Measurements from ENCODE around the gene FASTKD1. TPM values are rescaled to one million over a fixed set of nuclear protein-coding genes. Genes with fewer than 3 reads are reported as not detected.
"Not testable (repeated sequence)": the region's sequence is repeated elsewhere in the genome, so short reads cannot be mapped to it uniquely, and the experiment has no call there.

FASTKD1 gene
- total and polyA plus RNA-seq, 10 of the 15 experiments (the other 5 are each of a cell fraction or from before 2014, with no cell fraction given) = 45.6 to 76.1 (median 63.4) TPM

DNA sequence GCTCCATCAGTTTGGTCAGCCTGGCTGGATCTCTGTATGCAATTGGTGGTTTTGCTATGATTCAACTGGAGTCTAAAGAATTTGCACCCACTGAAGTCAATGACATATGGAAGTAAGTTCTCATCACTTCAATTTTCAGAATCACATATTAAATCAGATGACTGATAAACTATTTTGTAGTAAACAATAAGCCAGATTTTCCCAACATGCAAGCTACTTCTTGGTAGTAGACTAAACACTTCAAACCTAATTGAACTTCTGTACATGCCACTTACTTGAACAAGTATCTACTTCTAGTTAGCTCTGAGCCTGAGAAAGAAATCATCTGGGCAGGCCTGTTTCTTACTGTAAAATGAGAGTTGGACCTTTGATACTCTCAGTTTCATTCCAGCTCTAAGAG is 52.8 kb downstream of the FASTKD1 start:
- no peaks in the 10 kb centered on the region for H3K79me2 ChIP-seq (ENCODE audit: control insufficient read depth, insufficient read depth, low read length)

DNA sequence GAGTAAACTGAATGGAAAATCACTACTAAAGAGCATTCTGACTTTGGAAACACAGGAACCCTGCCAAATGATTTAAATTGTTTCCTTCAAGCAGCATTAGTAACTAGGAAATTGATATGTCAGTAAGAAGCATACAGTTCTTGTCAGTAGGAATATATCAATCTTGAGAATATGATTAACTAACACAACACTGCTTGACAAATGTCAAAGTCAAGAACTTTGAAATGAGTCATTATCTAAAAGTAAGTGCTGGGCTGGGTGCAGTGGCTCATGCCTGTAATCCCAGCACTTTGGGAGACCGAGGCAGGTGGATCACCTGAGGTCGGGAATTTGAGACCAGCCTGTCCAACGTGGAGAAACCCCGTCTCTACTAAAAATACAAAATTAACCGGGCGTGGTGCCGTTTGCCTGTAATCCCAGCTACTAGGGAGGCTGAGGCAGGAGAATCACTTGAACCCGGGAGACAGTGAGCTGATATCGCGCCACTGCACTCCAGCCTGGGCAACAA is 57.1 kb downstream of the FASTKD1 start:
- POLR2A ChIA-PET; RAD21 ChIA-PET (ENCODE audit: unreplicated experiment); intact Hi-C loops (cut with micrococcal nuclease; ENCODE audit: unreplicated experiment): not testable (repeated sequence)

More for the DNA sequence above, 52.8 kb downstream of the FASTKD1 start:
- CTCF ChIA-PET = interaction anchor here (0.6 to 2.0 kb wide), 5 partner anchors 9 to 848 kb away, joined by 3 to 4 read pairs (median 3); no protein-coding TSS in a partner anchor
- RAD21 ChIA-PET (ENCODE audit: unreplicated experiment) = interaction anchor here (0.6 kb wide), 1 partner anchor 71 kb away, joined by 3 read pairs; no protein-coding TSS in a partner anchor
- H4K20me1 ChIP-seq (ENCODE audit: control insufficient read depth, insufficient read depth) = no peaks in the 10 kb centered on the region
- no peak for TF ChIP-seq TCF12 (IDR thresholded peaks at IDR 0.05; ENCODE audit: low read depth, low read length)
- no peak for TF ChIP-seq BACH1 (IDR thresholded peaks at IDR 0.05; ENCODE audit: borderline replicate concordance)
- intact Hi-C loops (cut with micrococcal nuclease; ENCODE audit: unreplicated experiment) = loop anchor here (10.0 kb wide), 1 partner anchor 274 kb away; the partner anchor contains the start of gene SSB
- H3K4me1 ChIP-seq (ENCODE audit: control insufficient read depth, insufficient read depth, low read length) = no peaks in the 10 kb centered on the region
- H3K27me3 ChIP-seq (replicated peaks in 1 of 2; ENCODE audit: control insufficient read depth in 2 of 2, insufficient read depth in 2 of 2, low read length in 1 of 2) = no peaks in the 10 kb centered on the region
- POLR2A ChIA-PET = no interaction called here
- no TSS peak for BruUV-seq (replicated peaks)
- SMC1A ChIA-PET (ENCODE audit: uncharacterized antibody, unreplicated experiment) = no interaction called here
- DNase-seq (ENCODE audit: low read depth, low spot score) (no peak), FAIRE-seq (no peak), ATAC-seq (no peak)
- no peak overlapping the region for H3K4me3 ChIP-seq
- H2AFZ ChIP-seq (ENCODE audit: control insufficient read depth, low read depth, low read length) = no peak overlapping the region
- no peaks in the 10 kb centered on the region for H3K36me3 ChIP-seq (ENCODE audit: control insufficient read depth in 2 of 2, insufficient read depth in 2 of 2, low read length in 1 of 2)
- H3K27ac ChIP-seq (ENCODE audit: control insufficient read depth, insufficient read depth) = no peak overlapping the region
- no peaks in the 10 kb centered on the region for H3K9me3 ChIP-seq (replicated peaks; ENCODE audit: control insufficient read depth, insufficient read depth, low read length)
- in situ Hi-C loops (cut with MboI) = no loop called here
- no peak overlapping the region for H3K4me2 ChIP-seq (ENCODE audit: control insufficient read depth, insufficient read depth)
- H3K9ac ChIP-seq (ENCODE audit: control insufficient read depth, insufficient read depth, low read length) = no peak overlapping the region

DNA sequence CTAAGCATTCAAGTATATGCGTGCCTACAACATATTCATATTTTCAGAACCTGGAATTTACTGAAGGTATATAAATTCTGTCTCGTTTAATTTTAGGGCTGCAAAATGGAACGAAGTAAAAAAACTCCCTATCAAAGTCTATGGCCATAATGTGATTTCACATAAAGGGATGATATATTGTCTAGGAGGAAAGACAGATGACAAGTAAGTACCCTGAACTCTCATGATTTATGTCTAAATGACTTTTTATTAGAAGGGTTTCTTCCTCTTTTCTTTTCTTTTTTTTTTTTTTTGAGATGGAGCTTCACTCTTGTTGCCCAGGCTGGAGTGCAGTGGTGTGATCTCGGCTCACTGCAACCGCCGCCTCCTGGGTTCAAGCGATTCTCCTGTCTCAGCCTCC is 58.9 kb downstream of the FASTKD1 start:
- BruUV-seq (replicated peaks); H3K9ac ChIP-seq (ENCODE audit: control insufficient read depth, insufficient read depth, low read length); H3K27ac ChIP-seq (ENCODE audit: control insufficient read depth, insufficient read depth); H3K4me2 ChIP-seq (ENCODE audit: control insufficient read depth, insufficient read depth); CTCF ChIA-PET; H3K79me2 ChIP-seq (ENCODE audit: control insufficient read depth, insufficient read depth, low read length); FAIRE-seq; in situ Hi-C loops (cut with MboI); DNase-seq (ENCODE audit: low read depth, low spot score); H3K27me3 ChIP-seq (replicated peaks in 1 of 2; ENCODE audit: control insufficient read depth in 2 of 2, insufficient read depth in 2 of 2, low read length in 1 of 2); H2AFZ ChIP-seq (ENCODE audit: control insufficient read depth, low read depth, low read length); H4K20me1 ChIP-seq (ENCODE audit: control insufficient read depth, insufficient read depth); H3K4me3 ChIP-seq; intact Hi-C loops (cut with micrococcal nuclease; ENCODE audit: unreplicated experiment); H3K9me3 ChIP-seq (replicated peaks; ENCODE audit: control insufficient read depth, insufficient read depth, low read length); ATAC-seq; RAD21 ChIA-PET (ENCODE audit: unreplicated experiment); H3K36me3 ChIP-seq (ENCODE audit: control insufficient read depth in 2 of 2, insufficient read depth in 2 of 2, low read length in 1 of 2); POLR2A ChIA-PET; SMC1A ChIA-PET (ENCODE audit: uncharacterized antibody, unreplicated experiment); H3K4me1 ChIP-seq (ENCODE audit: control insufficient read depth, insufficient read depth, low read length): not testable (repeated sequence)
- WGBS (ENCODE audit: insufficient coverage, insufficient replicate concordance, low lambda C conversion rate, missing lambda C conversion rate) = 62% methylated on average over 4 of the region's 7 CpGs

More for the DNA sequence above, 57.1 kb downstream of the FASTKD1 start:
- H3K9me3 ChIP-seq (replicated peaks; ENCODE audit: control insufficient read depth, insufficient read depth, low read length); H3K79me2 ChIP-seq (ENCODE audit: control insufficient read depth, insufficient read depth, low read length); H3K4me3 ChIP-seq; in situ Hi-C loops (cut with MboI); SMC1A ChIA-PET (ENCODE audit: uncharacterized antibody, unreplicated experiment); H3K36me3 ChIP-seq (ENCODE audit: control insufficient read depth in 2 of 2, insufficient read depth in 2 of 2, low read length in 1 of 2); H3K9ac ChIP-seq (ENCODE audit: control insufficient read depth, insufficient read depth, low read length); H3K4me1 ChIP-seq (ENCODE audit: control insufficient read depth, insufficient read depth, low read length); H3K27ac ChIP-seq (ENCODE audit: control insufficient read depth, insufficient read depth); H2AFZ ChIP-seq (ENCODE audit: control insufficient read depth, low read depth, low read length); H4K20me1 ChIP-seq (ENCODE audit: control insufficient read depth, insufficient read depth); BruUV-seq (replicated peaks); H3K27me3 ChIP-seq (replicated peaks in 1 of 2; ENCODE audit: control insufficient read depth in 2 of 2, insufficient read depth in 2 of 2, low read length in 1 of 2); DNase-seq (ENCODE audit: low read depth, low spot score); H3K4me2 ChIP-seq (ENCODE audit: control insufficient read depth, insufficient read depth); ATAC-seq; FAIRE-seq: not testable (repeated sequence)
- CTCF ChIA-PET = interaction anchor here (1.1 kb wide), 1 partner anchor 9 kb away, joined by 3 read pairs; no protein-coding TSS in a partner anchor
- 94% methylated on average over 10 of the region's 10 CpGs for WGBS (ENCODE audit: insufficient coverage, insufficient replicate concordance, low lambda C conversion rate, missing lambda C conversion rate)

All from GM12878 (cell line).